ENCODE results near the gene NHS.

The NHS gene

DNA sequence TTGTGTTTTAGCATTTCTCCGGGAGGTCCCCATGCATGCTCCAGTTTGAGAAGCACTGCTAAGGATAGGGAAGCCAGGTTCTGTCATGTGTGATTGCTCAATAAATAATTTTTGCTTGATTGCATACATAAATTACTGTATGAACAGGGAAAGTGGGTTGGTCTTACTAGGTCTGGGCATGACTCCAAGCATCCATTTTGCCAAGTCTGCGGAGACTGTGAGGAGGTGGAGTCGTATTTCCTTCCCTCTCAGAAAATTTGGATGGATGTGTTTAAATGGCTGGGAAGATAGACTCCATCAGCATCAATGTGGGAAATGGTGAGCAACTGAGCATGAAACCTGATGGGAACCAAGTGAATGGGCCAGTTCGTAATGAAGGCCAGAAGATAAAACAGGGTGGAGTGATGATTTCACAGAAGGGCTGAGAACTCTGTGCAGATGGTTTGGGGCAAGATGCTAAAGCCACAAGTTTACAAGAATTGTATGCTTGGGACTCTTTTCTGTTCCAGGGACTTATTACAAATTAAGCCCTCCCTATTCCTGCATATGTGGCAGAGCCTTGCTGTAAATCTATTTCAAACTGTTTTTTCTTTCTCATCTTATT lies 84.1 kb downstream of the NHS start:
- Mint-ChIP-seq H3K36me3 (no peaks in the 10 kb centered on the region), H3K9me3 (no peaks in the 10 kb centered on the region), H3K4me1 (no peaks in the 10 kb centered on the region), H3K27me3 (no peaks in the 10 kb centered on the region), H3K4me3 (no peak overlapping the region), H3K27ac (no peak overlapping the region)

DNA sequence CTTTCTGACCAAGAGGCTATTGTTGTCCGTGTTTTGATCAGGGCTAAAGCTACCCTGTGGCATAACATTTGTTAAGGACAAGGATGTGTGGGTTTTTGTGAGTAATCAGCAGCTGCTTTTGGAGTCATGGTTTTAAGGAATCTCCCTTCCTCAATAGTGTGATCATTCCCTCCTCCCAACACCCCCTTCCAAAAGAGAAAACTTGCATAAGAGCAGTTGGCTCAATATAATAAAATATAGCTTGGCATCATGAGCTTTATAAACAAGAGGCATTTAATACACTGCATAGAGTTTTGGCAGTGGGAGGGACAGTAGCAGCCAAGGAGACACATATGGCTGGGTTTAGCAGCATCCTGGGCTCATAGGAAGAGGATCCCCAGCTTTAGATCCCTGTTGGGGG lies 84.7 kb downstream of the NHS start:
- Mint-ChIP-seq H3K4me3 (no peak overlapping the region), H3K4me1 (no peaks in the 10 kb centered on the region), H3K9me3 (no peaks in the 10 kb centered on the region), H3K36me3 (no peaks in the 10 kb centered on the region), H3K27me3 (no peaks in the 10 kb centered on the region), H3K27ac (no peak overlapping the region)

DNA sequence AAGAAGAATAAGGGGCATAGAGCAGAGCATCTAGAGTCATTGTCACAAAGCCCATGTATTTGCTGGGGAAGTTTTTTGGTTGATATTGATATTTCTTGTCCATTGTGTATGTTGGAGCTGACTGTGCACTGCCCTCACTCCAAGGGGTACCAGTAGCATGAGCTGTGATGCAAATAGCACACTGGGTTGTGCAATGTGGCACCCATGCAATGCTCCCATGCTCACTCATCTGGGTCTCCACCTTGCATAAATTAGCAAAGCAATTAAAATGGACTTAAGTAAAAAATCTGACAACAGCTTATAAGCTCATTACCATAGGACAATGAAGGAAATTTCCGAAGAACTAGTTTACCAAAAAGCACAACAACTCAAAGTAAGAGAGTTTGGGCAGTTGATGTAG lies 87.9 kb downstream of the NHS start:
- no peaks in the 10 kb centered on the region for H3K36me3 Mint-ChIP-seq
- H3K27me3 Mint-ChIP-seq = peaks cover 3% of the 10 kb centered on the region
- H3K4me3 Mint-ChIP-seq = no peak overlapping the region
- H3K4me1 Mint-ChIP-seq = no peaks in the 10 kb centered on the region
- no peak overlapping the region for H3K27ac Mint-ChIP-seq
- no peaks in the 10 kb centered on the region for H3K9me3 Mint-ChIP-seq

DNA sequence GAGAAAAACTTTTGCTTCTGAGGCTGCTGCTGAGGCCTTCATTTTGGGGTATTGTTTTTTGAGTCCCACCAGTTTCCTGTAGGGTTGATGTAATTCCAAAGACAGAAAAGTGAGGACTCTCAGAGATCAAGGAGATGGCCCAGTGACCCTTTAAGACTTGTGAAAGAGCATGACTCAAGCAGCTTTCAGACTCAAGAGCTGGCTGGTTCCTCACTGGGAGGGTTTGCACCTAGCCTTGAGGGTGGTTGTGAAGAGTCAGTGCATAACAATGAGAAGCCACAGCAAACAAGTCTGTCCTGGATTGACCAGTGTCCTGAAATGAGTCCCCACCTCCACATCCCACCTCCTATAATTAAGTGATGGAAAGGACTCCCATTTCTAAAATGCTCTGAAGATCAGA lies 89.2 kb downstream of the NHS start:
- Mint-ChIP-seq H3K9me3 (no peaks in the 10 kb centered on the region), H3K4me3 (no peak overlapping the region), H3K27me3 (peaks cover 3% of the 10 kb centered on the region), H3K27ac (no peak overlapping the region), H3K4me1 (no peaks in the 10 kb centered on the region), H3K36me3 (no peaks in the 10 kb centered on the region)

DNA sequence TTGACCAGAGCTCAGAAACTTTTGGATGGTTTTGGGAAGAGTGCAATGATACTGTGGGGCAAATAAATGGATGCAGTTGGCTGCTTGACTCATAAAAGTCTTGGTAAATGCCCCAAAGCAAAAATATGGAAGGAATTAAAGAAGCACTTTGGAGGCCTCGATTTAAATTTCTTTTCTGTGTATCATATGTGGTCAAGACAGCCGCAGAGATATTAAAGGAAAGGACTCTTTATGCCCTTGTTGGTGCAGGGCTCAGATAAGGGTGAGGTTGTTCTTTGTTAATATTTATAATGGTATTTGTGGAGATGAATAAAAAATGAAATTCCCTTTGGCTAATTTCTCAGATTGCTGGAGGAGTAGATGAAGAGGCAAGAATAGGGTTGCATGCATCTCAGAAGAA lies 90.2 kb downstream of the NHS start:
- H3K36me3 Mint-ChIP-seq = no peaks in the 10 kb centered on the region
- no peak overlapping the region for H3K4me3 Mint-ChIP-seq
- peaks cover 3% of the 10 kb centered on the region for H3K27me3 Mint-ChIP-seq
- H3K4me1 Mint-ChIP-seq = no peaks in the 10 kb centered on the region
- no peak overlapping the region for H3K27ac Mint-ChIP-seq
- no peaks in the 10 kb centered on the region for H3K9me3 Mint-ChIP-seq

DNA sequence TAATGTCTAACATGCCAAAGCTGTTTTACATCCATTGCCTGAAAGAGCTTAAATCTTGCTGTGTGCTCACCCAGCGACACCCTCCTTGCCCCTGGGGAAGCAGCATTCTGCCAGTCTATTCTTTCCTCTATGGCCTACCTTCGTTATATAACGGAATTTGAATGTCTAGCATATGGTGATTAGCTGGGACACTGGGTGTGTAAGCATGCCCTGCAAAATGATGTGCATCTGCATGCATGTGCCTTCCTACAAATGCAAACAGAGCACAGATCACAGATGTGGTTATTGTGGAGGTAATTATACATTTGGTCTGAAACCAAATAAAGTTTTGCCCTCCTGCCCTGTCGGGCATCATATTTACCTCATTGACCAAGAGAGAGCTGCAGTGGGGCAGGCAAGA lies 90.8 kb downstream of the NHS start:
- Mint-ChIP-seq H3K36me3 (no peaks in the 10 kb centered on the region), H3K27ac (no peak overlapping the region), H3K27me3 (peaks cover 3% of the 10 kb centered on the region), H3K9me3 (no peaks in the 10 kb centered on the region), H3K4me3 (no peak overlapping the region), H3K4me1 (no peaks in the 10 kb centered on the region)

DNA sequence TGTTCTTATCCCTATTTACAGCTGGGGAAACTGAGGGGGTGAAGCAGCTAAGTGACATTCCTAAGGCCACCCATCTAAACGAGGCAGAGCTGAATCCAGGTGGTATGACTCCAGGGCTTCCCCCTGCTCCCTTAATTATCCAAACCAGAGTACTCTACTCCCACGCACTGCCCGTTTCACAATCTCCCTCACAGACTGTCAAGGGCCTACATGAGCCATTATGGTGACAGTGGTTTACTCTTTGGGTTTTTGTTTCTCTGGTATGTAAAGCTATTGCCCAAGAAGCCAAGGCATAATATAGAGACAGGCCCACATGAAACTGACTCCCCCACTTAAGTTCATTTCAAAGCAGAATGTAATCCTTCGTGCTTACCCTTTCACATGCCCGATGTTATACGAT lies 95.1 kb downstream of the NHS start:
- Mint-ChIP-seq H3K27me3 (peaks cover 3% of the 10 kb centered on the region), H3K27ac (no peak overlapping the region), H3K36me3 (no peaks in the 10 kb centered on the region), H3K4me1 (no peaks in the 10 kb centered on the region), H3K4me3 (no peak overlapping the region), H3K9me3 (no peaks in the 10 kb centered on the region)

DNA sequence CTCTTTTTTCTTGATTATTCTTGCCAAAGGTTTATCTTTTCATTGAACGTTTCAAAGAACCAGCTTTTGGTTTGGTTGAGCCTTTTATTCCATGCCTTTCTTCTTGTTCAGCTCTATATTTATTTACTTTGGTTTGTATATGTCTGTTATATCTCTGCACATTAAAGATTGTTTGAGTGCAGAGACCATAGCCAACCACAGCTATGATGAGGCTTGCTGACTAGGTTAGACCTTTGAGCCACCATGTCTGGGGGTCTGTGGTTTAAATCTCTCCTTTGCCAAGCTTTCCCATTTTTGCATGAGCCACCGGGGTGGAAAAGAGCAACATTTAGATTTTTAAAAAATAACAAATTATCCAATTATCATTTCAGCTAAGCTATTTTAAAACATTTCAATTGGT lies 96.1 kb downstream of the NHS start:
- H3K27me3 Mint-ChIP-seq = peaks cover 2% of the 10 kb centered on the region
- no peak overlapping the region for H3K27ac Mint-ChIP-seq
- H3K4me1 Mint-ChIP-seq = no peaks in the 10 kb centered on the region
- no peaks in the 10 kb centered on the region for H3K36me3 Mint-ChIP-seq
- H3K9me3 Mint-ChIP-seq = no peaks in the 10 kb centered on the region
- no peak overlapping the region for H3K4me3 Mint-ChIP-seq

DNA sequence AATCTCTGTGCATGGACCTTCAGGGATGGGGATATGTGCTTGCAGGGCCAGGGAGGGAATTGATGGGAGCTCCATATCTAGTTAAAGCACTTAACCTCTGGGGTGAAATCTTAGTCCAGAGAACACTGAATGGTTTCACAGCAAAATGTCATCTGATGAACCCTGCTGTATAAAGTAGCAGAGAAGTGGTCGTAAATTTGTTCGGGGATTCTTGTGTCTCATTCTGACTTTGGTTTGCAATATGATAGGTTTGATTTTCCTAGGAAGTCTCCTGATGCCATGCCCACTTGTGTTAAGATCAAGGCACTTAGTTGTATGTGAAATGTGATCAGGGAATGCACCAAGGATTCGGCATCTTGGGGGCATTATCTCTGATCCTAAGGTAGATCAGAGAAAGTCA lies 96.9 kb downstream of the NHS start:
- Mint-ChIP-seq H3K36me3 (no peaks in the 10 kb centered on the region), H3K4me1 (no peaks in the 10 kb centered on the region), H3K9me3 (no peaks in the 10 kb centered on the region), H3K4me3 (no peak overlapping the region), H3K27me3 (no peaks in the 10 kb centered on the region), H3K27ac (no peak overlapping the region)

DNA sequence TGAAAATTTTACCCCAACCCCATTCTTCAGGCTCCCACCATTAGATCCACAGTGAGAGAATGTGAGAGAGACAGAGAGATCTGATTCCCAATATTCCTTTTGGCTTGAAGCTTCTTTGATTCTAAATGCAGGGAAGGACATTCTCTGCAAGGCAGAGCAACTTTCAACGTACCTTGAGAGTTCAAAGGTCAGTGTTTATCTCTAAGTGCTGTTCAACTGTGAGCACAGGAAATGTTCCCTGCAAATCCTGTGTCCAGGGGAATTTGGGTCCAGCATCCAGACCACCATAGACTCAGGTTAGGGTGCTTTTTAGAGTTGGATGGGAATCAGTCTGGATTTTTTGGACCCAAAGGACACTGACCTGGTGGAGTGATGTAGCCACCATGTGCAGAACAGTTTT lies 97.4 kb downstream of the NHS start:
- Mint-ChIP-seq H3K4me1 (no peaks in the 10 kb centered on the region), H3K9me3 (no peaks in the 10 kb centered on the region), H3K4me3 (no peak overlapping the region), H3K27me3 (no peaks in the 10 kb centered on the region), H3K36me3 (no peaks in the 10 kb centered on the region), H3K27ac (no peak overlapping the region)

DNA sequence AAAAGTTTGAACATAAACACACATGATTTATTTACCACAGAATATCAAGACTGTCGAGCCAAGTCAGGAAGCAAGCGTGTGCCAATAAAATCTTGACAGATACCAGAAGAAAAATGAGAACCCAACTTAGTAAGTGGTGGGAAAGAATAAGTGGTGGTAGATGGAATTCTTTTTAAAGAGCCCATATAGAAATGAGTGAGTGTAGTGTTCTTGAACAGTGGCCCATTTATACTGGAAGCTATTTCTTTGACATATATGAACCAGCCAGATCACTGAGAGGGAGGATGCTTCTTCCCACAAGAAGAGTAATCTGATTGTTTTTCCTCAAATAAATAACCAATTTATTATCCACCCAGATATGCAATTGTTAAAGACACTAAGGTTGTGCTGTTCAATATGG lies 98.0 kb downstream of the NHS start:
- Mint-ChIP-seq H3K4me1 (no peaks in the 10 kb centered on the region), H3K9me3 (no peaks in the 10 kb centered on the region), H3K36me3 (no peaks in the 10 kb centered on the region), H3K27ac (no peak overlapping the region), H3K4me3 (no peak overlapping the region), H3K27me3 (no peaks in the 10 kb centered on the region)

DNA sequence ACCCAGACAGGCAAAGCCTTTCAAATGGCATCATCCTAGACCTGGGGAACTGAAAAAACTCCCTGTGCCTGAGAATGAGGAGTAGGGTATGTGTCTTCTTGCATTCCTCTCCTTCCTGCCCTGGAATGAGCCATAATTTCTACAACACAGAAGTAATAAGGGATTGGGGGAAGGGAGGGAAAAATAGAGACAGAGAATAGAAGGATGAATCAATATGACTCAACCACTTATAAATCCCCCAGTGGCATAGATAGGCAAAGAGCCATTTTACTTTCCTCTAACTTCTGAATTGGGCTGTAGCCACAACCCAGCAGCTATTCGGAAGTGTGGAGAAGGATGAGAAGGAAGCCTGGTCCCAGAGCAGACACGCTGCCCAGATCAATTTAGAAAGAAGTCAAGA lies 99.9 kb downstream of the NHS start:
- no peaks in the 10 kb centered on the region for H3K4me1 Mint-ChIP-seq
- no peak overlapping the region for H3K4me3 Mint-ChIP-seq
- no peaks in the 10 kb centered on the region for H3K36me3 Mint-ChIP-seq
- no peaks in the 10 kb centered on the region for H3K9me3 Mint-ChIP-seq
- no peaks in the 10 kb centered on the region for H3K27me3 Mint-ChIP-seq
- H3K27ac Mint-ChIP-seq = no peak overlapping the region

DNA sequence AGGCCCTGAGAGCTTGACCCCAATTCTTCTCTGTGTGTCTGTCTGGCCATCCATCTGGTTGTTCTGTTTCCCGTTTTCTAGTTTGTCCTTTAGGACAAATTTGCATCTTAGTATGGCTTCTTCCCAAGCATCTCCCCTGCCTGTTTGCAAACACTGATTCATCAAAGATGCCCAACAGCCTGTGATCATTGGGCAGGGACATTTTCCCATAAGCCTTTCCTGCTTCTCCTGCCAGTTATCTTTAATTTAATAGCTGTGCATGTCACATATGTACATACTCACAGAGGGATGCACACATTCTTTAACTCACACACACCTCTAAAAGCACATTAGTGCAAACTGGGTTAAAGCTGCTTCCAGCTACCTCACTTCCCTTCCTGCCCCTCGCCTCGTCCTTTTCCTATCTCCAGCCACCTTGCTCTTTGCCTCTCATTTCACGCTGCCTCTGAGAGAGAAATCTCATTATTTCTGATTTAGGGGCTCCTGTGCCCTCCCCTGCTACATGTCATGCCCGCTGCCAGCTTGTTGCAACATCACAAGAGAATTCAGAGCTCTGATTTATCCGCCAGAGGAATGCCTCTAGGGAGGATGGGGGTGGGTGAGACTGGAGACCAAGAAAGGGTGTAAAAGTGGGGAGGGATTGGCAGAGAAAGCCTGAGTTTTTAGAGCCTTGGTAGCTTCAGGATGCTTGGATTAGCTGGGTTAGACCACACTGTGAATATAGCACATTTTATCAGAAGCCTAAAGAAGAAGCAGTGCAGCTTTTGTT lies 100.6 kb downstream of the NHS start:
- Mint-ChIP-seq H3K9me3 (no peaks in the 10 kb centered on the region), H3K4me3 (no peak overlapping the region), H3K27ac (no peak overlapping the region), H3K27me3 (no peaks in the 10 kb centered on the region), H3K4me1 (no peaks in the 10 kb centered on the region), H3K36me3 (no peaks in the 10 kb centered on the region)

DNA sequence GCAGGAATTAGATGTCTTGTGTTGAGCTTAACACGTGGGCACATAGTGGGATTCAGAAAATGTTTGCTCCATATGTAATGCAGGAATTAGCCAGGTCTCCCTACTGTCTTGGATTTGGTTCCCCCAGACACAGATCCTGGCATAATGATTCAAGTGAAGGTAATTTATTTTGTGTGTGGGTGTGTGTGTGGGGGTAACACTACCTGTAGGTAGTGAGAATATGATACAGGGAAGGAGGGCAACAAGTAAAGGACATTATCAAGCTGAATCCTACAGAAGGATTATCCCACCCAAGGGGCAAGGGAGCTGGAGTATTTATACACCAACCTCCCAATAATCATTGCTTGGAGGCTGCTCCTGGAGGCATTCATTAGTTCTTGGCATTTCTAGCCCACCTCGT lies 101.4 kb downstream of the NHS start:
- H3K27me3 Mint-ChIP-seq = no peaks in the 10 kb centered on the region
- H3K4me3 Mint-ChIP-seq = no peak overlapping the region
- H3K9me3 Mint-ChIP-seq = no peaks in the 10 kb centered on the region
- no peaks in the 10 kb centered on the region for H3K4me1 Mint-ChIP-seq
- H3K27ac Mint-ChIP-seq = no peak overlapping the region
- no peaks in the 10 kb centered on the region for H3K36me3 Mint-ChIP-seq

DNA sequence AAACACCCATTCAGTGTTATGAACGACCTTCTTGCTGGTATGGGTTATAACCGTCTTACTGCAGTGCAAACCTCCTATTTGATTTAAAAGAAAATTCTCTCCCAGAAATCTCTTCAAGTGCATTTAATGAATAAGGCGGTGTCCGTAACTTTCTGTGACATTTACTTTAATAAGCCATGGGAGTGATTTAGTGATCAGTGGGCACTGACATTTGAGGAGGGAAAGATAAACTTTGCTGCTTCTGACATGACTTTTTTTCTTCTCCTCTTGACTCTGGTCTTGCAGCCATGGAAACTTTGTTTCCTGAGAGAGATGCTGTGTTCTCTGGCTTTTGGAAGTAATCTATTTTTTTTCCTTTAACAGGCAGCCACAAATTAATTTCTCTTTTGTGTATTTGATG lies 106.1 kb downstream of the NHS start:
- Mint-ChIP-seq H3K4me3 (no peak overlapping the region), H3K9me3 (no peaks in the 10 kb centered on the region), H3K27me3 (peaks cover 2% of the 10 kb centered on the region), H3K4me1 (no peaks in the 10 kb centered on the region), H3K36me3 (no peaks in the 10 kb centered on the region), H3K27ac (no peak overlapping the region)

DNA sequence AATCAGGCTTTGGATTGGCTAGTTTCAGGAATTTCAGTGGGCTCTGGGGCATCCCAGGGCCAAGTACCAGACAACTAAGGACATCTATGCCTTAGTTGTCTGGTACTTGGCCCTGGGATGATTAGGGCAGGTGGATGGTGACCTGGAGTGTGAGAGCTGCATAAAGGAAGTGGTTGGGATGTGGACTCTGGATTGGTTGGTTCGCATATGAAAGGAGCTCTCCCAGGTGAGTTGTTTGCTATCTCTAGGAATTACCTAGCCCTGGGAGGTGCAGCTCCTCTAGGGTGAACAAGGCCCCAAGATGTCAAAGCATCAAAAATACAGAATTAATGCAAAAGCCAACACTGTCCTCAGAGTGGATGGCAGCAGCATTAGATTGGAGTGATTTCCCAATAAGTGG lies 109.6 kb downstream of the NHS start:
- H3K27ac Mint-ChIP-seq = no peak overlapping the region
- no peaks in the 10 kb centered on the region for H3K36me3 Mint-ChIP-seq
- no peaks in the 10 kb centered on the region for H3K9me3 Mint-ChIP-seq
- peaks cover 3% of the 10 kb centered on the region for H3K27me3 Mint-ChIP-seq
- no peaks in the 10 kb centered on the region for H3K4me1 Mint-ChIP-seq
- no peak overlapping the region for H3K4me3 Mint-ChIP-seq

DNA sequence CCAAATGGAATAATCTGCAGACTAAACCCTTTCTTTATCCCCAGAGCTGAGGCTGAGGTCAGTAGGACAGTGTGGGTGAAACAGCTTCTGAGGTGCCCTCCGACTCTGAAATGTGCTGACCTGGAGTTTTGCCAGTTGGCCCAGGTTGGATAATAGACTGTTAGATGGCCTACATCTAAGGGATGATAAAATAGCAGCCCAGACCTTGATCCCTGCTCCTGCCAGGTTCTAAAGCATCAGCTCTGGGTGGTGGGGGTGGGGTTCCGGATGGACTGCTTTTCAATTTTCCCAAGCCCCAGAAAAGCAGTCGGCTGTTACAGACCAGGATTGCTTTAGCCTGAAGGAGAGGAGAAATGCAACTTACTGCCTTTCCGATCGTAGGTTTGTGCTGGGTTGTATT lies 110.4 kb downstream of the NHS start:
- no peak overlapping the region for H3K4me3 Mint-ChIP-seq
- H3K27ac Mint-ChIP-seq = no peak overlapping the region
- H3K4me1 Mint-ChIP-seq = no peaks in the 10 kb centered on the region

More for the DNA sequence above, 110.4 kb downstream of the NHS start:
- Mint-ChIP-seq H3K27me3 (peaks cover 3% of the 10 kb centered on the region), H3K9me3 (no peaks in the 10 kb centered on the region), H3K36me3 (no peaks in the 10 kb centered on the region)
